Large intestine (tissue), 3 donors: ENCODE results near the gene SFXN3. TPM values are rescaled to one million over a fixed set of nuclear protein-coding genes. Genes with fewer than 3 reads are reported as not detected.

Experiments used
- DNase-seq, 2 donors: peaks; one replicate each; pipeline versions ENCODE4 v3.0.0 to v3.0.0-alpha.2; 2013
- H3K27ac ChIP-seq: one replicate; pipeline ENCODE4 v1.5.1; 2013; ENCODE audit warnings: low read length
- H3K27me3 ChIP-seq: 2 replicates; pipeline ENCODE4 v1.6.1; 2013; ENCODE audit warnings: low read length; ENCODE audit not compliant: control insufficient read depth, insufficient read depth
- H3K36me3 ChIP-seq: 2 replicates; pipeline ENCODE4 v1.6.1; 2013; ENCODE audit warnings: low read length; ENCODE audit not compliant: control insufficient read depth, insufficient read depth
- H3K4me1 ChIP-seq: one replicate; pipeline ENCODE4 v1.6.1; 2013; ENCODE audit warnings: low read length; ENCODE audit not compliant: control insufficient read depth, insufficient read depth
- H3K4me3 ChIP-seq: one replicate; pipeline ENCODE4 v1.5.1; 2013; ENCODE audit warnings: low read length
- H3K9me3 ChIP-seq: one replicate; pipeline ENCODE4 v1.6.1; 2013; ENCODE audit warnings: mild to moderate bottlenecking, low read depth, low read length, moderate library complexity; ENCODE audit not compliant: control insufficient read depth
- WGBS: methylation state at CpG from one replicate; pipeline ENCODE4 v1.1.5; 2013; ENCODE audit warnings: low lambda C conversion rate; ENCODE audit not compliant: insufficient coverage; 5-methylcytosine and 5-hydroxymethylcytosine counted together
- polyA plus RNA-seq: library from polyadenylated mRNA; unstranded; fragments of 120-200 nt; gene quantifications from one replicate; pipeline ENCODE4 v1.2.1, GENCODE V29; 2013

Gene SFXN3
- polyA plus RNA-seq, 1 donor = 274 TPM

DNA sequence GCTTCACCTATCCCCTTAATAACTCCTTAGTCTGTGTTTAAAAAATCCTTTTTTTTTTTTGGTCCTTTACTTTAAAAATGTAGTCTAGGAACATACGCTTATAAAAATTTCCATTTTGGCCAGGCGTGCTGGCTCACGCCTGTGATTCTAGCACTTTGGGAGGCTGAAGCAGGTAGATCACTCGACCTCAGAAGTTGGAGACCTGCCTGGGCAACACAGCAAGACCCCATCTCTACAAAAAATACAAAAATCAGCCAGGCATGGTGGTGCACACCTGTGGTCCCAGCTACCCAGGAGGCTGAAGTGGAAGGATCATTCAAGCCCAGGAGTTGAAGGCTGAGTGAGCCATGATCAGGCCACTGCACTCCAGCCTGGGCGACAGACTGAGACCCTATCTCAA lies 45.6 kb downstream of the SFXN3 start:
- Histone ChIP-seq H3K4me3 (no peak overlapping the region), H3K27ac (no peak overlapping the region), H3K4me1 (no peaks in the 10 kb centered on the region), H3K9me3 (no peaks in the 10 kb centered on the region), H3K36me3 (no peaks in the 10 kb centered on the region), H3K27me3 (peaks cover 79% of the 10 kb centered on the region)
- DNase-seq = no peak
- WGBS = 90% methylated on average over 3 of the region's 5 CpGs

GRCh38 chr10:101079874-101080273 lies 48.8 kb downstream of the SFXN3 start:
- no peak for DNase-seq
- WGBS = no CpG with 5 or more reads among the region's 1 CpG
- H3K36me3 ChIP-seq = no peaks in the 10 kb centered on the region
- H3K4me1 ChIP-seq = no peaks in the 10 kb centered on the region
- no peaks in the 10 kb centered on the region for H3K9me3 ChIP-seq
- no peak overlapping the region for H3K27ac ChIP-seq
- H3K27me3 ChIP-seq = peaks cover 72% of the 10 kb centered on the region
- no peak overlapping the region for H3K4me3 ChIP-seq

DNA sequence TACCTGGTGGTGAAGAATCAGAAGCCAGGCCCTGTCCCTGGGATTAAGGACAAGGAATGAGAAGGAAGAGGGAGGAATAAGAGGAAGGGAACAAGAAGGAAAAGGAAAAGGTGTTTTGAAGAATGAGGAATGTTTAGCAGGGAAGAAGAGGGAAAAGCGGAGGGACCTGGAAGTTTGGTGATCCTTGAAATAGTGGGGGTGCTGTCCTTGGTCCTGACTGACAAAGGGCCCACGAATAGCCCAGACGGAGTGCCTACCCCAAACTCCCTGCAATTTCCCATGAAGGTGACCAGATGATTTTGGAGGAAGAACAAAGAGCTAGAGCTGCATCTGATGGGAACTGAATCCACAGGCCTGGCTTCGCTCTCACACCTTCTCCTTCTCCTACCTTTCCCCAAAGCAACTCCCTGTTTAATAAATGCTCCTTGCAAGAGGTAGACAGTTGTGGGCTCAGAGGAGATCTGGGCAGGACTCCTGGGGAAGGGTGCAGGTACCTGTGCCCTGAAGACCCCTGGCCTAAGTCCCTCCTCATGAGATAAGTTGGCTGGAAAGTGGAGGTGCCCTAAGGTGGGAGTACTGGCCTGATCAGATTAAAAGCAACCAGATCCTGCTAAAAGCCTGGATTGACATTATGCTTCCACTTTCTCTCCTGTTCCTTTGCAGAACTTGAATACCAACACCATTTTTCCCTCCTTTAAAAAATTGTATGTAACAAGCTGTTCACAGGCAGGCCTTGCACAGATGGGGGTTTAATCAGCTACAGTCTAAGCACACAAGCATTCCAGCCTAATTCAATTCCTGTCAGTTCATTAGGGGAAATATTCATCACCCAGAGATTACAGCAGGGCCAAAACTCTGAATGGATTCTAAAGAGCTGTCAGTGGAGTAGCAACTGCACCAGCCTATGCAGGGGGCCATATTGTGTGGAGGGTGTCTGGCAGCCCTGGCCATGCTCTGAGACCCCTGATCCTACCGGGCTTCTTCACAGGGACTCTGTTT lies 50.2 kb downstream of the SFXN3 start:
- Histone ChIP-seq H3K27me3 (peaks cover 72% of the 10 kb centered on the region), H3K4me3 (no peak overlapping the region), H3K4me1 (no peaks in the 10 kb centered on the region), H3K36me3 (no peaks in the 10 kb centered on the region), H3K9me3 (no peaks in the 10 kb centered on the region), H3K27ac (no peak overlapping the region)
- no peak for DNase-seq
- no CpG with 5 or more reads among the region's 5 CpGs for WGBS

DNA sequence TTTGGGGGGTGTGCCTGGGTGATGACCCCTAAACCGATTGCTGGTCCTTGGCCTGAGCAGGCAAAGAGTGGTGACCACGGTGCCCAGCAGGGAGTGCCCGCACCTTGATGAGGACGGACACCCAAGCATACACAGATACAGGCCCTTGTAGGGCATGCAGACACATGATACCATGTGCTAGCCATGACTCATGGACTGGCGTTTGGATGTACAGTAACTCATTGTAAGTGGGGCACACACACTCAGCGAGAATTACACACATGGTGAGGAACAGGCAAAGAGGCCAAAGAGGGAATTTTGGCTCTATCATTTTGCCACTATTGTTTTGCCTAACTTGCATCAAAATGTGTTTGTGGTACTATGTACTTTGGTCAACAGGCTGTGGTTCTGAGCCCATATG lies 54.8 kb downstream of the SFXN3 start:
- no peak overlapping the region for H3K27ac ChIP-seq
- H3K4me3 ChIP-seq = no peak overlapping the region
- WGBS = no CpG with 5 or more reads among the region's 6 CpGs
- peaks cover 87% of the 10 kb centered on the region for H3K27me3 ChIP-seq
- peaks cover 8% of the 10 kb centered on the region for H3K4me1 ChIP-seq
- DNase-seq = no peak
- no peaks in the 10 kb centered on the region for H3K9me3 ChIP-seq
- no peaks in the 10 kb centered on the region for H3K36me3 ChIP-seq

DNA sequence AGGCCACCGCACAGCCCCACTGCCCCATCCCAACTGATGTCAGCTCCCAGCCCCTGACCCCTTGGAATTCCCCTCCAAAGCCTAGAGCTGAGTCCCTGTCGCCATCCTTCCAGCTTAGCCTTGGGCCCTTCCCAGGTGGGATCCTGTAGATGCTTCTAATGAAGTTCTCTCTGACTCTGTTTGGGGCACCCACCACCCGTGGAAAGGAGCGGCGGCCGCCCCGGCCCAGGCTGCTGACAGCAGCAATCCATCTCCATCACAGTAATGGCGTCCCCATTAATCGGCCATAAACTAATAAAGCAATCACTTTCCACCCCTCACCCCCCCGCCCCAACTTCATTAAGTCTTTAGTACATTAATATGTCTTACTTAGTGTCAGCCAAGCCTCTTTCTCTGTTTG lies 56.3 kb downstream of the SFXN3 start:
- Histone ChIP-seq H3K9me3 (no peaks in the 10 kb centered on the region), H3K27me3 (peaks cover 93% of the 10 kb centered on the region), H3K4me3 (no peak overlapping the region), H3K4me1 (peaks cover 8% of the 10 kb centered on the region), H3K36me3 (no peaks in the 10 kb centered on the region), H3K27ac (no peak overlapping the region)
- no CpG with 5 or more reads among the region's 10 CpGs for WGBS
- no peak for DNase-seq

GRCh38 chr10:101087965-101088364 lies 56.9 kb downstream of the SFXN3 start:
- Histone ChIP-seq H3K36me3 (no peaks in the 10 kb centered on the region), H3K9me3 (no peaks in the 10 kb centered on the region), H3K4me3 (no peak overlapping the region), H3K4me1 (peaks cover 8% of the 10 kb centered on the region), H3K27ac (no peak overlapping the region), H3K27me3 (peaks cover 94% of the 10 kb centered on the region)
- DNase-seq = no peak
- WGBS = no CpG with 5 or more reads among the region's 14 CpGs

- Histone ChIP-seq H3K27ac (no peak overlapping the region), H3K27me3 (peaks cover 96% of the 10 kb centered on the region)
- no CpG with 5 or more reads among the region's 11 CpGs for WGBS
Observed at GRCh38 chr10:101089520-101090299, 58.7 kb downstream of the SFXN3 start.

GRCh38 chr10:101090597-101090996 lies 59.6 kb downstream of the SFXN3 start:
- Histone ChIP-seq H3K4me1 (peaks cover 8% of the 10 kb centered on the region), H3K36me3 (no peaks in the 10 kb centered on the region), H3K27me3 (peaks cover 87% of the 10 kb centered on the region), H3K4me3 (no peak overlapping the region), H3K9me3 (no peaks in the 10 kb centered on the region), H3K27ac (no peak overlapping the region)
- DNase-seq = no peak
- 100% methylated on average over 1 of the region's 5 CpGs for WGBS

More at GRCh38 chr10:101089520-101090299, 58.7 kb downstream of the SFXN3 start:
- H3K4me3 ChIP-seq = no peak overlapping the region
- H3K36me3 ChIP-seq = no peaks in the 10 kb centered on the region
- no peaks in the 10 kb centered on the region for H3K9me3 ChIP-seq
- peaks cover 8% of the 10 kb centered on the region for H3K4me1 ChIP-seq
- DNase-seq = no peak
